HG03039 (cell line): Measurements from ENCODE around the gene MAPKAPK2.
"Not testable (repeated sequence)": the region's sequence is repeated elsewhere in the genome, so short reads cannot be mapped to it uniquely, and the experiment has no call there.

Source experiments
- ATAC-seq: cut with Tn5 transposase; IDR thresholded peaks from one replicate; pipeline ENCODE4 v1.9.1; 2021; ENCODE audit warnings: mild to moderate bottlenecking, moderate library complexity; ENCODE audit not compliant: unreplicated experiment

MAPKAPK2 gene

DNA sequence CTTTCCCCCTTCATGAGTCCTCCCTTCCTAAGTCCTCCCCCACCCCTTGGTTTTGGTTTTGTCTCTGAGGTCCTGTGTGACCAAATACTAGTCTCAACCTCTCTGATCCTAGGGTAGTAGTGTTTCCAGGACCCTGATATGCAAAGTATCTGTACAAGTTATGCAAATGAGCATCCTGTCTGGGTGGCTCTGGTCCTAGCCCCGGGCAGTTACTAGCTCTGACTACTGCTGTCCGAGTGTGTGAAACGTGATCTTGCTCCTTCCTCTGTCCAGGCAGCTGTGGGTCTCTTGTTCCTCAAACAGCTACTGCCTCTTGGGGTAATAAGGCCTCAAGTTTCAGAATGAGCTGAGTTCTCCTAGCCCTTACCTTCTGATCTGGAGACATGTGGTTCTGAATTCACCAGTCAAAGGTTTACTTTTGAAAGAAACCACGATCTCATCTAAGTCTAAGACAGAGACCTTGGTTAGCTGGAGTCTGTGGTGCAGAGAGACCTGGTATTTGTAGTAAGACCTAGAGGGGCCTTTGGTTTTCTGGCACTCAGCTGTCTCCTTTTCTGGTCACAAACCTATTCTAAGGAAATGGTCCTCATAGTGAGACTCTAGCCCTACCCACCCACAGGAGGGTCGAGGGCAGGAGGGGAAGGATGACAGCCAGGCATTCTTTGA lies 54.8 kb downstream of the MAPKAPK2 start:
- peak; percentile 67 for ATAC-seq

- no peak for ATAC-seq
Observed at GRCh38 chr1:206741142-206741701, 56.5 kb downstream of the MAPKAPK2 start.

DNA sequence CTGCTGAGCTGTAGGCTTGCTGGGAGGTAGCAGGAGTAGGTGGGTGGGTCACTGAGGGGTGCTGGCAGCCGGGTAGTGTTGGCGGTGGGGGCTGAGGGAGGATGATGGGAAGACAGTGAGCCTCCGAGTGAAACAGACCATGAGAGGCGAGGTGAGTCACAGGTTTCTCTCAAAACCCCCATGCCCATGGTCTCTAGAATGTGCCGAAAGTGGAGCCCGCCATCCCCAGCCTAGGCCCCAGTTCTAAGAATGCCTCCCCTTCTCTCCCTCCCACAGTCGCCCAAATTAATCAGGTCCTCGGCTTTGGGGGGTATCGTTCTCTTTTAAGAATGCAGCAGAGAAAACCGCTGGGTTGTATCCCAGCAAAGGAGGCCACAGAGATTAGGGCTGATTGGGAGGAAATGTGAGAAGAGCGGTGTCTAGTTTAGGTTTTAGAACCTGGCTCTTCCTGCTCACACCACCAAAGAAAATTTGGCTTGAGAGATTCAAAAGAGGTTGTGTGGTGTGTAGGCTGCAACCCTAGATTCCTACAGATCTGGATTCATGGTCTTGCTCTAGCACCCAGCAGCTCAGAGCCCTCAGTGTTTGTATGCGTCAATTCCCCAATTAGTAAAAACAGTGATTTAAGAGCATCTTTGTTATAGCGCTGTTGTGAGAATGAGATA lies 58.1 kb downstream of the MAPKAPK2 start:
- ATAC-seq: no peak

GRCh38 chr1:206744683-206745082 lies 60.0 kb downstream of the MAPKAPK2 start:
- ATAC-seq: no peak

GRCh38 chr1:206745301-206745700 lies 60.6 kb downstream of the MAPKAPK2 start:
- ATAC-seq: no peak

- ATAC-seq: no peak
Observed at GRCh38 chr1:206748348-206749030, 63.8 kb downstream of the MAPKAPK2 start.

GRCh38 chr1:206751891-206752290 lies 67.2 kb downstream of the MAPKAPK2 start:
- ATAC-seq: no peak

DNA sequence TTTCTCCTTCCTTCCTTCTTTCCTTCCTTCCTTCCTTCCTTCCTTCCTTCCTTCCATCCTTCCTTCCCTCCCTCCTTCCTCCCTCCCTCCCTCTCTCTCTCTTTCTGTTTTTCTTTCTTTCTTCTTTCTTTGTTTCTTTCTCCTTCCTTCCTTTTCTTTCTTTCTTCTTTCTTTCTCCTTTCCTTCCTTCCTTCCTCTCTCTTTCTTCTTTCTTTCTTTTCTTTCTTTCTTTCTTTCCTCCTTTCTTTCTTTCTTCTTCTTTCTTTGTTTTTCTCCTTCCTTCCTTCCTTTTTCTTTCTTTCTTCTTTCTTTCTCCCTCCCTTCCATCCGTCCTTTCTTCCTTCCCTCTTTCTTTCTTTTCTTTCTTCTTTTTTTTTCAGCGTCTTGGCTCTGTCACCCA lies 67.8 kb downstream of the MAPKAPK2 start:
- ATAC-seq: no peak

DNA sequence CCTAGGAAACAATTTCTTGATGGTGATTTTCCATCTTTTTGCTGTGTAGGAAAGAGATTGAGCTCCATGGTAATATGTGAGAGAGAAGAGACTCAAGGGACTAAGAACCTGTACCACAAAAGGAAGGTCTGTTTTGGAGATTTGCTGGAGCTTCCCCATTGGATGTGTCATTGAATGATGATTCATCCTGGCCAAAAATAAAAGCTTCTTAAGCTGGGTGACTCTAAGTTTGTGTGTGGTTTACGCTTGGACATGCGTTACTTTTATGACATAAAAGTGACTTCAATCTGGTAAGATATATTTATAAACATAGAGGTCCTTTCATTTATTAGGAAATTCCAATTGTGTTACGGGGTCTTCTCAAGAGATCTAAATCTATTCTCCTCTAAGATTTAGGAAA lies 68.4 kb downstream of the MAPKAPK2 start:
- no peak for ATAC-seq

DNA sequence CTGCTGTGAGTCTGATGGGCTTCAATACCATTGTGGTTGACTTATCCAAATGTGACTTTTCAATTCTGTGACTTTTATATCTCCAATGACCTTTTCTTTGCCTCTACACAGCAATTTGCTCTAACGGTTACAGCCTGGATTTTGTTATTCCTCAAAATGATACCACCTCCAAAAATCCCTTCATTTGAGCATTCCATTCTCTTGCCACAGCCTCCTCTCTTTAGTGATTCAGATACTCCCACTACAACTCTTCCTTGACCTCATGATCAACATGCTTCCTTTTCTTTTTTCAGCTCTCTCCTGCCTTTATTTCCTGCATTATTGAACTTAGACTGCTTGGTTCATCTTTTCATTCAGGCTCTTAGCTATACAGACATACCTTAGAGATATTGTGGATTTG lies 69.3 kb downstream of the MAPKAPK2 start:
- ATAC-seq: no peak

- no peak for ATAC-seq
Observed at GRCh38 chr1:206757524-206758266, 73.0 kb downstream of the MAPKAPK2 start.

DNA sequence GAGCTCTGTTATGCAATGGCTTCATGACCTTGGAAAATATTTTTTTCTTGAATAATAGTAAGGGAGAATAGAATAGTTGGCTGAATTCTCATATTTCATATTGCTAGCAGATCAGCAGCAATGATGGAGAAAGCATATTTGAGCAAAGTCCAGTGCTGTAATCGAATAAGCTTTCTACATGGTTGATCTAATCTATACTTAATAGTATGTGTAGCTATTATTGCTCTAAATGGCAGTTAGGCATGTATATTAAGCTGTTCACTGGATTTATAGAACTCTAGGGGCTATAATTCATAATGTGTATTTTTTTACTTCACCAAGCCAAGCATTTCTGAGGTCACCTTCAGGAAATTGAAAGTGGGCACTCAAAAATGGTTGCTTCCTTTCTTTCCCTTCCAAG lies 75.9 kb downstream of the MAPKAPK2 start:
- ATAC-seq: no peak

DNA sequence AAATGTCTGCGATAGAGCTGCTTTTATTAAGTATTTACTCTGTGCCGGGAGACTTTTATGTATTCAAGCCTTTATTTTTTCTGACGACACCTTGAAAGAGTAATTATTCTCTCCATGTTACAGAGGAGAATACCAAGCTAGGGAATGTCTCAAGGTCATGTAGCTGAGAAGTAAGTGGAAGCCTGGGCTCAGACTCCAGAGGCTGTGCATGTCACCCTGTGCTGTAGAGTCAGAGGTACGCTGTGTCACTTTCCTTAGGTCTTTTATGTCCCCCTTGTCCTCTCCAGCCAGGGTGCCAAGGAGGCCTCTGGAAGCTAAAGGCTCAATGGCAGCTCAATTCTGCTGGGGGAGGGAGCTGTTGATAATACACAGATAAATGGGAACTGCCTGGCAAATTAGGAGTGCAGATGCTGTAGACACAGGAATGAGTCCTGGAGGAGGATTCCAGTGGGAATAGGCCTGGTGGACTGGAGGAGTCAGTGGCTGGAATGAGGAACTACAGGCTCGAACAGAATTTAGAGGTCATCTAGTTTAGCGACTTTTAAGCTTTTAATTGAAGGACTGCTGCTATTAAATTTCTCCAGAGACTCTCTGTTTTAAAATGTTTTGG lies 76.6 kb downstream of the MAPKAPK2 start:
- no peak for ATAC-seq

- ATAC-seq: not testable (repeated sequence)
Observed at GRCh38 chr1:206762741-206763364, 78.1 kb downstream of the MAPKAPK2 start.

DNA sequence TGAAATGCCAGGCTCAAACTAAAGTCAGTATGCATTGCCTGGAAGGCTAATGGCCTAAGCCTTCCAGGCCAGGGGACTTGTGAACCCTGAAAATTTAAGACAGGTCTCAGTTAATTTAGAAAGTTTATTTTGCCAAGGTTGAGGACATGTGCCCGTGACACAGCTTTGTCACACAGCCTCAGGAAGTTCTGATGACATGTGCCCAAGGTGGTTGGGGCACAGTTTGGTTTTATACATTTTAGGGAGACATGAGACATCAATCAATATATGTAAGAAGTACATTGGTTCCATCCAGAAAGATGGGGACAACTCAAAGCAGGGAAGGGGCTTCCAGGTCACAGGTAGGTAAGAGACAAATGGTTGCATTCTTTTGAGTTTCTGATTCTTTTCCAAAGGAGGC lies 81.1 kb downstream of the MAPKAPK2 start:
- not testable (repeated sequence) for ATAC-seq

DNA sequence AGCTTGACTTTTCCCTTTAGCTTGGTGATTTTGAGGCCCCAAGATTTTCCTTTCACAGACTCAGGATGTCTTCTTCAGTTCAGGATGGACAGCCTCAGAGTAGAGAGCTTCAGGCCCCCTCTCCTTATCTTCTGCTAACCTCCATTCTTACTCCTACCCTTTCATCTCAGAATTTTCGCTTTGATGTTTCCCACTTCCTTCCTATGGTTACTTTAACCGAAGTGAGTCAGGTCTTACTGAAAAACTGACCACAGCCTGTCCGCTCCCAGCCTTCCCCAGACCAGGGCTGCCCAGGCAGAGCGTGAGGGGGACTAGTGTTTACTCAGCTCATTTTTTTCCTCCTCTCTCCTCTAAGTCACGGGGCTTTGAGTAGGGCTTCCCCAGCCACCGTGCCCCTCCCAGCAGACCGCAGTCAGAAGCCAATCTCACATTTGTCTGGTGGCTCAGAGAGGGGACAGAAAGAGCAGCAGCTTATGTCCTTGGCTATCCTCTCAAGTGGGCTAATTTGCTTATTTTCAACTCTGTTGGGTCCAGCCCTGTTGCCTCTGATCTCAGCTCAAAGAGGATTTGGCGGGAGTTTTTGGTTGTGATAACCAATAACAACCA lies 81.6 kb downstream of the MAPKAPK2 start:
- peak; percentile 43 for ATAC-seq

DNA sequence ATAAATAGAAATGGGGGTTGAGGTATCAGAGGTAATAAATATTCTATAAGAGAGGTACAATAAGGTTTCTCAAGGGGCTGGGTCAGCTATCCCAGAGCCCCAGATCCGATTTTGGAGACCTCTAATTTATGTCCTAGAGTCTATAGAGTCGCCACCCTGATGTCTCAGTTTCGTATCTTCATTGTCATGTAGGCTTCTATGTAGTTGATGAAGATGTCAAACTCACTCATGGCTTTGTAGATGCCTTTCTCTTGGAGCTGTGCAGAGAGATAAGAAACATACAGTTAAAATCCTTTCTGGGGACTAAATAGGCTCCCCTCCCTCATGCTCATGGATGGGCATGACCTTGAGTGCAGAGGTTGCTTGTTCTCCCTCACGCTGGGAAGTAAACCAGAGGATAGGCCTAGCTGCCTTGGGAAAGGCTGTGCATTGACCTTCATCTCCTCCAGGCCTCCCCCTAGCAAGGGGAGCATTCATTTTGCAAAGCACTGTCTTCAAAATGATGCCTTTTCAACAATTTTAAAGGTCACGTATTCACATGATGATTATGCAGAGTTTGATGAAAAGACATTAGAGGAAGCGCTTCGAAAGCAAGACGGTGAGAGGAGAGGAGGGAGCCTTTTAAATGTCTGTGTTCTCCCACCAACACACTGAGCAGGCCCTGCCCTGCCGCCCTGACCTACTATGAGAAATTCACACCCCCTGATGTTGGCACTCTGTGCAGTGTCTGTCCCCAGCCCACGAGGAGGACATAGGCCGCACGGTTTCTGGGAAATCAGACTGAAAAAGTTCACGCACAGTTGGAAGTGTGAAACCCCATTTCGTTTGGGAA lies 84.0 kb downstream of the MAPKAPK2 start:
- peak; percentile 1 for ATAC-seq

- ATAC-seq: peak; percentile 51
Observed at GRCh38 chr1:206769304-206769731, 84.6 kb downstream of the MAPKAPK2 start.
